ENCODE results near the gene SFRP2.

GRCh38 chr4:153831245-153831644 is 42.4 kb upstream of the SFRP2 start:
- TF ChIP-seq CTCF (IDR thresholded peaks at IDR 0.05) (no peak), POLR2A (IDR thresholded peaks at IDR 0.05) (no peak), EP300 (IDR thresholded peaks at IDR 0.05) (no peak), POLR2AphosphoS5 (IDR thresholded peaks at IDR 0.05) (no peak)
